B cell (primary cell): Measurements from ENCODE around the gene RASAL3. TPM values are rescaled to one million over a fixed set of nuclear protein-coding genes. Genes with fewer than 3 reads are reported as not detected.

Experiments used
- ATAC-seq: fragments of 200-7000 bp; cut with Tn5 transposase; one replicate; pipeline ENCODE4 v1.10.0; 2021; ENCODE audit warnings: low read depth, mild to moderate bottlenecking, moderate number of reproducible peaks, moderate library complexity
- CTCF ChIA-PET: fragments of 350-600 bp; sonication (Branson Sonifier 250); formaldehyde crosslinking; loops from one replicate; lab custom pipeline; 2021; ENCODE audit warnings: antibody characterized with exemption, inconsistent platforms; lab: Charles Lee
- POLR2A ChIA-PET: fragments of 350-600 bp; sonication (Branson Sonifier 250); formaldehyde crosslinking; loops from one replicate; lab custom pipeline; 2021; ENCODE audit warnings: antibody characterized with exemption; lab: Charles Lee
- DNase-seq: peaks from one replicate; pipeline ENCODE4 v3.0.0; 2013
- H2AFZ ChIP-seq: 2 replicates; pipeline ENCODE4 v1.6.1; 2012; ENCODE audit warnings: mild to moderate bottlenecking, low read depth, low read length; ENCODE audit not compliant: insufficient read depth, poor library complexity, severe bottlenecking
- H3K27ac ChIP-seq, 2 donors: 1 replicate in 1 of 2; 2 replicates in 1 of 2; pipeline ENCODE4 v1.5.1; 2012 to 2013; ENCODE audit warnings: low read length in 2 of 2, mild to moderate bottlenecking in 2 of 2, moderate library complexity in 1 of 2
- H3K27me3 ChIP-seq, 4 experiments: fragments of 200-600 bp in 1 of 4; sonication (generic) in 1 of 4; replicated peaks in 1 of 4; 1 replicate in 2 of 4; 2 replicates in 2 of 4; pipeline versions ENCODE4 v1.6.1 to v1.7.0; 2013 to 2016; ENCODE audit warnings: low read length in 3 of 4, mild to moderate bottlenecking in 2 of 4, mixed read lengths in 1 of 4, moderate library complexity in 1 of 4; ENCODE audit not compliant: insufficient read depth in 4 of 4, control insufficient read depth in 3 of 4; ENCODE audit errors: control extremely low read depth in 1 of 4
- H3K36me3 ChIP-seq, 2 experiments: replicated peaks in 1 of 2; 1 replicate in 1 of 2; 2 replicates in 1 of 2; pipeline versions ENCODE4 v1.6.1 to v1.7.1; 2013; ENCODE audit warnings: low read length in 1 of 2; ENCODE audit not compliant: insufficient read depth in 2 of 2, control insufficient read depth in 1 of 2; ENCODE audit errors: control extremely low read depth in 1 of 2, extremely low read depth in 1 of 2
- H3K4me1 ChIP-seq, 2 donors: fragments of 200-600 bp in 1 of 2; sonication (generic) in 1 of 2; 1 replicate in 1 of 2; 2 replicates in 1 of 2; pipeline versions ENCODE4 v1.5.1 to v1.6.1; 2013 to 2017; ENCODE audit warnings: low read length in 2 of 2; ENCODE audit not compliant: control insufficient read depth in 2 of 2, insufficient read depth in 2 of 2
- H3K4me2 ChIP-seq: replicated peaks from 2 replicates; pipeline ENCODE3; 2012; ENCODE audit warnings: mild to moderate bottlenecking, low read depth, low read length; ENCODE audit not compliant: poor library complexity, severe bottlenecking
- H3K4me3 ChIP-seq, 5 experiments: fragments of 200-600 bp in 1 of 5; sonication (generic) in 1 of 5; 1 replicate in 3 of 5; 2 replicates in 2 of 5; pipeline versions ENCODE4 v1.5.1 to v1.7.0; 2011 to 2016; ENCODE audit warnings: low read length in 4 of 5, mild to moderate bottlenecking in 4 of 5, low read depth in 2 of 5, control low read depth in 1 of 5, moderate library complexity in 1 of 5; ENCODE audit not compliant: insufficient read depth in 1 of 5; ENCODE audit errors: control extremely low read depth in 1 of 5, extremely low read depth in 1 of 5
- H3K79me2 ChIP-seq: fragments of 200-600 bp; sonication (generic); one replicate; pipeline ENCODE4 v1.6.0; 2016; ENCODE audit warnings: low read length; ENCODE audit not compliant: control insufficient read depth, insufficient read depth
- H3K9ac ChIP-seq: fragments of 200-600 bp; sonication (generic); 2 replicates; pipeline ENCODE4 v1.6.1; 2017; ENCODE audit warnings: mild to moderate bottlenecking, low read length, moderate library complexity
- H3K9me3 ChIP-seq, 3 donors: one replicate each; pipeline versions ENCODE4 v1.6.1 to v1.7.1; 2013; ENCODE audit warnings: low read length in 2 of 3; ENCODE audit not compliant: control insufficient read depth in 2 of 3, insufficient read depth in 1 of 3; ENCODE audit errors: control extremely low read depth in 1 of 3
- H4K20me1 ChIP-seq: 2 replicates; pipeline ENCODE4 v1.6.0; 2012; ENCODE audit warnings: mild to moderate bottlenecking, low read length; ENCODE audit not compliant: insufficient read depth, control insufficient read depth, poor library complexity, severe bottlenecking
- H3K27ac Mint-ChIP-seq: one replicate; pipeline ENCODE4 v1.8.0; 2021; ENCODE audit warnings: mixed read lengths
- H3K27me3 Mint-ChIP-seq: one replicate; pipeline ENCODE4 v1.8.0; 2021; ENCODE audit warnings: mixed read lengths
- H3K4me1 Mint-ChIP-seq: one replicate; pipeline ENCODE4 v1.8.0; 2021; ENCODE audit warnings: mixed read lengths
- H3K4me3 Mint-ChIP-seq: one replicate; pipeline ENCODE4 v1.8.0; 2021; ENCODE audit warnings: mixed read lengths
- H3K9me3 Mint-ChIP-seq: one replicate; pipeline ENCODE4 v1.8.0; 2022; ENCODE audit warnings: mixed read lengths; ENCODE audit not compliant: insufficient read depth
- CTCF ChIP-seq: fragments of 200-600 bp; IDR thresholded peaks from one replicate; pipeline ENCODE4 v1.8.0; 2022; ENCODE audit warnings: antibody characterized with exemption, mild to moderate bottlenecking
- EZH2 ChIP-seq: IDR thresholded peaks from 2 replicates; pipeline ENCODE4 v1.6.1; 2012; ENCODE audit warnings: borderline replicate concordance, low read depth, mild to moderate bottlenecking, moderate library complexity, low read length; ENCODE audit not compliant: insufficient read depth, poor library complexity, severe bottlenecking
- WGBS: methylation state at CpG from one replicate; pipeline ENCODE4 v1.1.5; 2013; ENCODE audit warnings: missing lambda C conversion rate; ENCODE audit not compliant: insufficient coverage; 5-methylcytosine and 5-hydroxymethylcytosine counted together
- intact Hi-C: fragments of 100-400 bp; cut with micrococcal nuclease; formaldehyde crosslinking; loops from one replicate; pipeline ENCODE4 v1.10.0; 2022
- polyA plus RNA-seq: library from polyadenylated mRNA; depleted of rRNA; stranded (reverse); fragments of >200 nt; gene quantifications from 2 replicates; pipeline ENCODE4 v1.2.3, GENCODE V29; 2012
- total RNA-seq, 2 donors: library from RNA; stranded (reverse); fragments of 120-200 nt in 1 of 2; gene quantifications; 1 replicate in 1 of 2; 2 replicates in 1 of 2; pipeline versions ENCODE4 v1.2.3 to v1.2.4, GENCODE V29; 2013 to 2022

RASAL3 gene
- total and polyA plus RNA-seq, 2 donors (not counting 1 experiment from before 2014, with no cell fraction given): 95.3 to 154 TPM

- ChIA-PET POLR2A (no interaction called here), CTCF (interaction anchor here (1.4 to 1.5 kb wide), 2 partner anchors 11 to 33 kb away, joined by 4 to 7 read pairs; partner anchors contain the start of genes AKAP8L and RASAL3)
- peaks cover 6 to 46% of the 10 kb centered on the region in 2 experiments for H3K36me3 ChIP-seq
- no peak overlapping the region for H3K4me2 ChIP-seq
- H3K4me1 ChIP-seq: peaks cover 8 to 17% of the 10 kb centered on the region in 2 donors
- H2AFZ ChIP-seq: no peak overlapping the region
- no peak overlapping the region for H3K27ac ChIP-seq
- H4K20me1 ChIP-seq: peaks cover 18% of the 10 kb centered on the region
- Mint-ChIP-seq H3K27ac (peak overlapping the region; percentile 26), H3K9me3 (no peaks in the 10 kb centered on the region), H3K27me3 (no peaks in the 10 kb centered on the region), H3K4me3 (no peak overlapping the region), H3K4me1 (peaks cover 12% of the 10 kb centered on the region)
- TF ChIP-seq CTCF (no peak), EZH2 (no peak)
- H3K9ac ChIP-seq: no peak overlapping the region
- intact Hi-C loops: no loop called here
- peaks cover 0 to 4% (median 0%) of the 10 kb centered on the region in 3 donors for H3K9me3 ChIP-seq
- no peaks in the 10 kb centered on the region for H3K27me3 ChIP-seq
- DNase-seq (no peak), ATAC-seq (no peak)
- H3K4me3 ChIP-seq: no peak overlapping the region
- H3K79me2 ChIP-seq: peaks cover 9% of the 10 kb centered on the region
- 94% methylated on average over 35 of the region's 37 CpGs for WGBS
Measured at GRCh38 chr19:15452111-15453047, 12.0 kb downstream of the RASAL3 start.
